K562 (cell line): ENCODE measurements around the gene SUPT5H. TPM values are rescaled to one million over a fixed set of nuclear protein-coding genes. Genes with fewer than 3 reads are reported as not detected.

ENCODE experiments used
- ATAC-seq: fragments of 200-7000 bp; cut with Tn5 transposase; 3 replicates; pipeline ENCODE4 v1.9.1; 2020; ENCODE audit warnings: moderate library complexity
- BruUV-seq: library from RNA; stranded (reverse); fragments of 400-500 nt; replicated peaks from 2 replicates; lab custom pipeline; 2021; lab: Mats Ljungman, UMichigan
- CTCF ChIA-PET: fragments of 300-600 bp; formaldehyde crosslinking; extraction: SDS; loops from one replicate; lab custom pipeline; 2021; ENCODE audit warnings: low intra/inter-chr PET ratio; lab: Yijun Ruan, JAX
- POLR2A ChIA-PET: fragments of 300-600, 350-650 bp; sonication (Branson Sonifier 250); formaldehyde crosslinking; extraction: SDS; loops from one replicate; lab custom pipeline; 2021; ENCODE audit warnings: antibody characterized with exemption, inconsistent platforms; lab: Yijun Ruan, JAX
- DNase-seq, 4 experiments: peaks; one replicate each; pipeline versions ENCODE4 v3.0.0 to v3.0.0-alpha.2; 2011 to 2018; ENCODE audit warnings: low spot score in 3 of 4, mixed read lengths in 3 of 4; ENCODE audit errors: extremely low read depth in 1 of 4
- FAIRE-seq: peaks from 2 replicates; lab custom pipeline; 2011; peaks lifted over from hg19 to GRCh38; lab: Jason Lieb, UNC
- H2AFZ ChIP-seq: 2 replicates; pipeline ENCODE4 v1.6.0; 2011; ENCODE audit warnings: low read depth, low read length, control low read depth, inconsistent platforms
- H3K27ac ChIP-seq: fragments of 200-600 bp; 3 replicates; pipeline ENCODE4 v1.8.0; 2011; ENCODE audit warnings: low read depth, mild to moderate bottlenecking, control low read depth, inconsistent platforms, low read length, moderate library complexity, mixed read lengths; ENCODE audit errors: extremely low read depth
- H3K27me3 ChIP-seq, 2 experiments: fragments of 300-600 bp in 1 of 2; 2 replicates in 1 of 2; 3 replicates in 1 of 2; pipeline versions ENCODE4 v1.6.0 to v1.8.0; 2011; ENCODE audit warnings: inconsistent platforms in 2 of 2, low read length in 2 of 2, mild to moderate bottlenecking in 1 of 2, mixed read lengths in 1 of 2, moderate library complexity in 1 of 2; ENCODE audit not compliant: control insufficient read depth in 2 of 2, insufficient read depth in 2 of 2
- H3K36me3 ChIP-seq: fragments of 300-600 bp; 3 replicates; pipeline ENCODE4 v1.8.0; 2011; ENCODE audit warnings: mild to moderate bottlenecking, low read length, inconsistent platforms; ENCODE audit not compliant: control insufficient read depth, insufficient read depth
- H3K4me1 ChIP-seq, 2 experiments: fragments of 200-600 bp in 1 of 2; replicated peaks in 1 of 2; 2 replicates in 1 of 2; 3 replicates in 1 of 2; pipeline versions ENCODE4 v1.5.1 to v1.8.0; 2011; ENCODE audit warnings: inconsistent platforms in 2 of 2, low read length in 2 of 2, mild to moderate bottlenecking in 1 of 2, mixed read lengths in 1 of 2, moderate library complexity in 1 of 2; ENCODE audit not compliant: control insufficient read depth in 2 of 2, insufficient read depth in 2 of 2
- H3K4me2 ChIP-seq: 2 replicates; pipeline ENCODE4 v1.6.1; 2011; ENCODE audit warnings: low read length, control low read depth, inconsistent platforms, mixed read lengths; ENCODE audit not compliant: insufficient read depth
- H3K4me3 ChIP-seq: fragments of 200-600 bp; sonication (generic), shearing (Covaris generic); 2 replicates; pipeline ENCODE4 v1.5.1; 2016; ENCODE audit warnings: control low read depth, inconsistent platforms
- H3K79me2 ChIP-seq: fragments of 200-600 bp; 3 replicates; pipeline ENCODE4 v1.8.0; 2011; ENCODE audit warnings: low read length, inconsistent platforms; ENCODE audit not compliant: control insufficient read depth, insufficient read depth
- H3K9ac ChIP-seq, 2 experiments: 2 replicates each; pipeline versions ENCODE4 v1.6.0 to v1.6.1; 2011; ENCODE audit warnings: low read depth in 2 of 2, low read length in 2 of 2, control low read depth in 1 of 2, inconsistent platforms in 1 of 2, mild to moderate bottlenecking in 1 of 2, mixed read lengths in 1 of 2; ENCODE audit not compliant: insufficient read depth in 1 of 2
- H3K9me1 ChIP-seq: one replicate; pipeline ENCODE4 v1.6.0; 2011; ENCODE audit warnings: inconsistent platforms, mild to moderate bottlenecking, low read length, moderate library complexity; ENCODE audit not compliant: control insufficient read depth, insufficient read depth
- H3K9me3 ChIP-seq: replicated peaks from 2 replicates; pipeline ENCODE4 v1.5.1; 2011; ENCODE audit warnings: low read depth, low read length, inconsistent platforms; ENCODE audit not compliant: control insufficient read depth, insufficient read depth
- H4K20me1 ChIP-seq: replicated peaks from 2 replicates; pipeline ENCODE4 v1.6.1; 2011; ENCODE audit warnings: low read length, inconsistent platforms, mixed read lengths; ENCODE audit not compliant: control insufficient read depth, insufficient read depth
- ATF1 ChIP-seq, 2 experiments: fragments of 450-650 bp in 1 of 2; IDR thresholded peaks; 2 replicates each; pipeline ENCODE4 v1.6.1; 2016; ENCODE audit warnings: missing compliant biosample characterization in 1 of 2, missing genetic modification characterization in 1 of 2
- ESRRA ChIP-seq: fragments of 450-650 bp; IDR thresholded peaks from 2 replicates; pipeline ENCODE4 v1.6.1; 2014; ENCODE audit warnings: low read depth, mild to moderate bottlenecking, moderate library complexity, borderline replicate concordance
- ETS2 ChIP-seq: IDR thresholded peaks from 2 replicates; pipeline ENCODE4 v1.6.1; 2016; ENCODE audit warnings: borderline replicate concordance, missing genetic modification characterization, mild to moderate bottlenecking, moderate library complexity, missing compliant biosample characterization; ENCODE audit not compliant: poor library complexity, severe bottlenecking
- KLF10 ChIP-seq: fragments of 250-450 bp; sonication (Bioruptor Pico); IDR thresholded peaks from 2 replicates; pipeline ENCODE4 v1.6.1; 2021; ENCODE audit warnings: matching md5 sums
- LEF1 ChIP-seq: fragments of 450-650 bp; IDR thresholded peaks from 2 replicates; pipeline ENCODE4 v1.6.1; 2016; ENCODE audit warnings: mild to moderate bottlenecking
- MXI1 ChIP-seq: IDR thresholded peaks from 2 replicates; pipeline ENCODE4 v1.6.1; 2011; ENCODE audit warnings: low read depth, mild to moderate bottlenecking, improper control_type of control experiment, low read length
- NCOA4 ChIP-seq: fragments of 450-650 bp; IDR thresholded peaks from 2 replicates; pipeline ENCODE4 v1.6.1; 2018; ENCODE audit warnings: mild to moderate bottlenecking; ENCODE audit not compliant: partially characterized antibody
- NCOR1 ChIP-seq: fragments of 450-650 bp; IDR thresholded peaks from 2 replicates; pipeline ENCODE4 v1.6.1; 2016; ENCODE audit warnings: mild to moderate bottlenecking, moderate library complexity
- NKRF ChIP-seq: fragments of 450-650 bp; IDR thresholded peaks from 2 replicates; pipeline ENCODE4 v1.6.1; 2016; ENCODE audit warnings: borderline replicate concordance
- NONO ChIP-seq, 2 experiments: fragments of 200-400 bp in 1 of 2; fragments of 450-650 bp in 1 of 2; formaldehyde crosslinking in 1 of 2; IDR thresholded peaks; 2 replicates each; pipeline ENCODE4 v1.6.1; 2017; ENCODE audit warnings: low read depth in 2 of 2, mild to moderate bottlenecking in 2 of 2, moderate library complexity in 2 of 2, low read length in 1 of 2
- POLR2B ChIP-seq: fragments of 450-650 bp; IDR thresholded peaks from 2 replicates; pipeline ENCODE4 v1.6.1; 2018; ENCODE audit warnings: low read depth; ENCODE audit not compliant: partially characterized antibody
- RHOXF2B ChIP-seq: fragments of 250-450 bp; sonication (Bioruptor Pico); conservative IDR thresholded peaks from 2 replicates; pipeline ENCODE4 v1.5.1; 2021
- SMARCE1 ChIP-seq: fragments of 450-650 bp; IDR thresholded peaks from 2 replicates; pipeline ENCODE4 v1.7.1; 2016; ENCODE audit warnings: mild to moderate bottlenecking
- STAG1 ChIP-seq: sonication (generic); formaldehyde crosslinking; IDR thresholded peaks from 2 replicates; pipeline ENCODE4 v1.5.0; 2020; ENCODE audit warnings: missing genetic modification reagents, borderline replicate concordance
- TEAD4 ChIP-seq, 2 experiments: sonication (generic) in 1 of 2; formaldehyde crosslinking in 1 of 2; IDR thresholded peaks; 2 replicates each; pipeline versions ENCODE4 v1.6.1 to v1.8.0; 2012 to 2022; ENCODE audit warnings: borderline replicate concordance in 1 of 2, inconsistent platforms in 1 of 2, low read length in 1 of 2, mild to moderate bottlenecking in 1 of 2, missing genetic modification reagents in 1 of 2
- ZBTB7A ChIP-seq: IDR thresholded peaks from 2 replicates; pipeline ENCODE4 v1.6.1; 2011; ENCODE audit warnings: low read depth, mild to moderate bottlenecking, low read length, moderate library complexity, borderline replicate concordance; ENCODE audit not compliant: control insufficient read depth
- ZNF121 ChIP-seq: sonication (generic); formaldehyde crosslinking; conservative IDR thresholded peaks from 2 replicates; pipeline ENCODE4 v1.8.0; 2022; ENCODE audit warnings: missing genetic modification reagents
- ZNF431 ChIP-seq: sonication (generic); formaldehyde crosslinking; IDR thresholded peaks from 2 replicates; pipeline ENCODE4 v1.8.0; 2022; ENCODE audit warnings: mild to moderate bottlenecking, missing genetic modification reagents
- ZNF778 ChIP-seq: fragments of 450-650 bp; formaldehyde crosslinking; IDR thresholded peaks from 2 replicates; pipeline ENCODE4 v1.4.0; 2020; ENCODE audit warnings: mild to moderate bottlenecking, moderate library complexity
- WGBS: fragments of 100-300 bp; shearing (Covaris generic); methylation state at CpG from one replicate; pipeline ENCODE4 v1.1.6; 2016; ENCODE audit warnings: low coverage, mixed read lengths; ENCODE audit not compliant: insufficient coverage; ENCODE audit errors: missing lambda C conversion rate; 5-methylcytosine and 5-hydroxymethylcytosine counted together
- in situ Hi-C: fragments of 300-500 bp; cut with MboI; formaldehyde crosslinking; loops from 4 replicates; pipeline ENCODE4 v1.15.0; 2018; ENCODE audit warnings: inconsistent platforms, mixed read lengths
- intact Hi-C: fragments of 100-400 bp; cut with micrococcal nuclease; formaldehyde crosslinking; loops from 2 replicates; pipeline ENCODE4 v1.14.2; 2022
- polyA plus RNA-seq, 8 experiments: library from polyadenylated mRNA; depleted of rRNA in 4 of 8; stranded (reverse) in 5 of 8; unstranded in 3 of 8; fragments of >200 nt; fragmentation: Nextera tagmentation in 2 of 8; fragmentation: Illumina TruSeq in 1 of 8; extraction: Ambion mirVana in 2 of 8; extraction: Trizol in 1 of 8; gene quantifications; 2 replicates each; pipeline versions ENCODE4 v1.2.1 to v1.2.3, GENCODE V29; 2011 to 2014; ENCODE audit warnings: inconsistent platforms in 1 of 8, missing spikeins in 1 of 8
- total RNA-seq, 7 experiments: library from RNA; depleted of rRNA in 6 of 7; stranded (reverse); fragments of >200 nt in 6 of 7; fragmentation: Illumina TruSeq in 2 of 7; extraction: Trizol in 2 of 7; gene quantifications; 2 replicates each; pipeline versions ENCODE4 v1.2.1 to v1.2.3, GENCODE V29; 2011 to 2021; ENCODE audit warnings: low replicate concordance in 1 of 7

Gene SUPT5H
- total and polyA plus RNA-seq, 9 of the 15 experiments (the other 6 are each of a cell fraction or from before 2014, with no cell fraction given) = 13.3 to 85.9 (median 35.9) TPM

GRCh38 chr19:39506598-39506943 is 61.2 kb downstream of the SUPT5H start (continued):
- TF ChIP-seq TEAD4 (IDR thresholded peaks at IDR 0.05; ENCODE audit: low read length) = no peak
- TF ChIP-seq TEAD4 (CRISPR knock-in tag; IDR thresholded peaks at IDR 0.05; ENCODE audit: borderline replicate concordance) = no peak

- Histone ChIP-seq H2AFZ (peak overlapping the region; percentile 91), H3K4me2 (peak overlapping the region; percentile 85), H3K9me1 (no peaks in the 10 kb centered on the region), H3K27ac (no peak overlapping the region), H3K9me3 (no peaks in the 10 kb centered on the region), H3K4me3 (peak overlapping the region; percentile 52), H3K9ac (peak overlapping the region; percentile 24 to 93), H3K79me2 (no peaks in the 10 kb centered on the region), H3K36me3 (no peaks in the 10 kb centered on the region), H3K27me3 (no peaks in the 10 kb centered on the region), H4K20me1 (no peaks in the 10 kb centered on the region), H3K4me1 (peaks cover 12 to 35% of the 10 kb centered on the region in 2 experiments)
- peak; percentile 23 for FAIRE-seq
- peak; percentile 90 to 92 (median 92) for DNase-seq
- no TSS peak for BruUV-seq
- ChIA-PET CTCF (interaction anchor here (0.7 kb wide), 1 partner anchor 975 kb away, joined by 4 read pairs; no protein-coding TSS in a partner anchor), POLR2A (interaction anchor here (1.0 to 1.9 kb wide), 3 partner anchors 25 to 71 kb away, joined by 3 to 4 read pairs (median 4); partner anchors contain the start of genes EID2B, RPS16 and TIMM50)
- in situ Hi-C loops (no loop called here), intact Hi-C loops (no loop called here)
- 2% methylated on average over 31 of the region's 96 CpGs for WGBS
- ATAC-seq = peak; percentile 91
- TF ChIP-seq SMARCE1 (no peak), NCOR1 (no peak), NKRF (0 out of 2 replicates have a peak, but pooled peaks have one; percentile 48), NCOA4 (no peak), ETS2 (no peak), POLR2B (no peak), ESRRA (peak; percentile 13; the same call in 1 of the 2 replicates), NONO (IDR thresholded peaks at IDR 0.05; ENCODE audit: low read depth in 2 of 2, low read length in 1 of 2) (peak in 1 of 2 experiments; percentile 76; a peak in 2 of 4 replicates), MXI1 (peak; percentile 59; the same call in 1 of the 2 replicates), ZNF431 (peak; percentile 81; the same call in 1 of the 2 replicates), STAG1 (CRISPR knock-in tag) (peak; percentile 33; the same call in 1 of the 2 replicates), RHOXF2B (CRISPR knock-in tag) (no peak), ZBTB7A (no peak; the same call in 1 of the 2 replicates), ATF1 (CRISPR knock-in tag; IDR thresholded peaks at IDR 0.05) (no peak), ATF1 (tag; IDR thresholded peaks at IDR 0.05) (0 out of 2 replicates have a peak, but pooled peaks have one; percentile 24), LEF1 (no peak), ZNF121 (CRISPR knock-in tag) (peak; percentile 43), ZNF778 (CRISPR knock-in tag) (no peak), KLF10 (CRISPR knock-in tag) (no peak)
Measured at GRCh38 chr19:39506944-39507714, 61.7 kb downstream of the SUPT5H start.
